Measurements from ENCODE around the gene LETM1. TPM values are rescaled to one million over a fixed set of nuclear protein-coding genes. Genes with fewer than 3 reads are reported as not detected.

LETM1 gene
- total and polyA plus RNA-seq, 2 of the 13 experiments (the other 11 are each of a cell fraction or from before 2014, with no cell fraction given): 9.7 to 41.6 TPM

DNA sequence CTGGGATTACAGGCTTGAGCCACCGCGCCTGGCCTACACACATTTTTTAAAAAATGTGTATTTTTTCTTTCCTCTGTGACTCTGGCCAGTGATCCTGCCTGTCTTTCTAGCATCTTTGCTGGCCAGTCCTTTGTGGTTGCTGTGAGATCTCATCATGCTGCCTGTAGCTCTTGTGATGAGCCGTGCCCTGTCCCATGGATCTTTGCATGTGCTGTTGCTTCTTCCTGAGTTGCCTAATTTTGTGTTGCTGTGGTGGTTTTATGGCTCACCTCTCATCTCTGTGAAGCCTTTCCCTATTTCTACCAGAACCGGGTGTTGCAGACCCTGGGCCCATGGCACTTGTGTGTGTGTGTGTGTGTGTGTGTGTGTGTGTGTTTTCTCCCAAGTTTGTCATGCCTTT is 23.5 kb upstream of the LETM1 start:
- peaks cover 91% of the 10 kb centered on the region for H3K79me2 ChIP-seq (ENCODE audit: insufficient read depth, low read length)
- POLR2A ChIA-PET: no interaction called here

GRCh38 chr4:1874201-1874600 is 18.2 kb upstream of the LETM1 start:
- Histone ChIP-seq H3K4me2 (ENCODE audit: low read depth, low read length) (peak overlapping the region; percentile 67), H3K4me3 (replicated peaks in 1 of 3; ENCODE audit: insufficient read depth in 1 of 3, low read depth in 2 of 3, low read length in 3 of 3) (peak overlapping the region in 1 of 3 experiments; percentile 92; a peak in 1 of 6 replicates), H3K4me1 (ENCODE audit: insufficient read depth, low read length) (peaks cover 70% of the 10 kb centered on the region), H3K36me3 (replicated peaks in 1 of 2; ENCODE audit: control insufficient read depth in 1 of 2, insufficient read depth in 2 of 2, low read length in 2 of 2) (no peaks in the 10 kb centered on the region), H3K27me3 (ENCODE audit: control insufficient read depth in 1 of 2, insufficient read depth in 2 of 2, low read length in 2 of 2) (no peaks in the 10 kb centered on the region), H3K9ac (ENCODE audit: insufficient read depth, low read depth, low read length) (peak overlapping the region; percentile 13; the same call in 1 of the 2 replicates), H3K9me3 (ENCODE audit: low read length) (no peaks in the 10 kb centered on the region), H3K79me2 (ENCODE audit: insufficient read depth, low read length) (peaks cover 67% of the 10 kb centered on the region), H3K27ac (ENCODE audit: extremely low read length, insufficient read depth, low read length) (peak overlapping the region; percentile 16), H2AFZ (ENCODE audit: low read length) (no peak overlapping the region), H4K20me1 (ENCODE audit: insufficient read depth, low read length) (peaks cover 25% of the 10 kb centered on the region)
- in situ Hi-C loops (cut with HindIII; ENCODE audit: extremely low pct_ligation_motif_present, low pct_unique_long_range_greater_than_20kb) (no loop called here), intact Hi-C loops (cut with micrococcal nuclease; ENCODE audit: unreplicated experiment) (no loop called here)
- no peak for ATAC-seq
- TF ChIP-seq ZNF652 (CRISPR knock-in tag; IDR thresholded peaks at IDR 0.05; ENCODE audit: borderline replicate concordance, low read depth): peak; percentile 56; the same call in 1 of the 2 replicates
- TF ChIP-seq, protein P1, sequence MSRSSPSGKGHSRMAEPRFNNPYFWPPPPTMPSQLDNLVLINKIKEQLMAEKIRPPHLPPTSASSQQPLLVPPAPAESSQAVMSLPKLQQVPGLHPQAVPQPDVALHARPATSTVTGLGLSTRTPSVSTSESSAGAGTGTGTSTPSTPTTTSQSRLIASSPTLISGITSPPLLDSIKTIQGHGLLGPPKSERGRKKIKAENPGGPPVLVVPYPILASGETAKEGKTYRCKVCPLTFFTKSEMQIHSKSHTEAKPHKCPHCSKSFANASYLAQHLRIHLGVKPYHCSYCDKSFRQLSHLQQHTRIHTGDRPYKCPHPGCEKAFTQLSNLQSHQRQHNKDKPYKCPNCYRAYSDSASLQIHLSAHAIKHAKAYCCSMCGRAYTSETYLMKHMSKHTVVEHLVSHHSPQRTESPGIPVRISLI (CRISPR knock-in tag; IDR thresholded peaks at IDR 0.05; ENCODE audit: borderline replicate concordance): no peak
- POLR2A ChIA-PET: interaction anchor here (1.3 to 2.0 kb wide), 2 partner anchors 10 to 28 kb away, joined by 3 to 4 read pairs; no protein-coding TSS in a partner anchor
- no peak for FAIRE-seq
- WGBS (ENCODE audit: low lambda C conversion rate): 75% methylated on average over 3 of the region's 3 CpGs
- CTCF ChIA-PET (ENCODE audit: low intra/inter-chr PET ratio, low total read pairs): no interaction called here
- no TSS peak for BruUV-seq (replicated peaks)
- no peak for DNase-seq (ENCODE audit: low spot score)

More for the DNA sequence above, 23.5 kb upstream of the LETM1 start:
- CTCF ChIA-PET (ENCODE audit: low intra/inter-chr PET ratio, low total read pairs): no interaction called here
- ATAC-seq (no peak), DNase-seq (ENCODE audit: low spot score) (no peak), FAIRE-seq (no peak)
- BruUV-seq (replicated peaks): no TSS peak
- Histone ChIP-seq H3K27me3 (ENCODE audit: control insufficient read depth in 1 of 2, insufficient read depth in 2 of 2, low read length in 2 of 2) (no peaks in the 10 kb centered on the region), H3K27ac (ENCODE audit: extremely low read length, insufficient read depth, low read length) (no peak overlapping the region), H2AFZ (ENCODE audit: low read length) (no peak overlapping the region), H3K4me2 (ENCODE audit: low read depth, low read length) (no peak overlapping the region), H3K9me3 (ENCODE audit: low read length) (no peaks in the 10 kb centered on the region), H4K20me1 (ENCODE audit: insufficient read depth, low read length) (peaks cover 52% of the 10 kb centered on the region), H3K4me1 (ENCODE audit: insufficient read depth, low read length) (peaks cover 69% of the 10 kb centered on the region), H3K4me3 (replicated peaks in 1 of 3; ENCODE audit: insufficient read depth in 1 of 3, low read depth in 2 of 3, low read length in 3 of 3) (no peak overlapping the region), H3K36me3 (replicated peaks in 1 of 2; ENCODE audit: control insufficient read depth in 1 of 2, insufficient read depth in 2 of 2, low read length in 2 of 2) (peaks cover 0 to 1% of the 10 kb centered on the region in 2 experiments; a peak in 1 of 5 replicates), H3K9ac (ENCODE audit: insufficient read depth, low read depth, low read length) (no peak overlapping the region)
- TF ChIP-seq TBP (CRISPR knock-in tag; IDR thresholded peaks at IDR 0.05) (no peak), ZNF260 (CRISPR knock-in tag; IDR thresholded peaks at IDR 0.05; ENCODE audit: borderline replicate concordance, low read depth) (no peak), ZNF660 (CRISPR knock-in tag; IDR thresholded peaks at IDR 0.05; ENCODE audit: borderline replicate concordance, low read depth) (no peak), ZBTB1 (CRISPR knock-in tag; IDR thresholded peaks at IDR 0.05; ENCODE audit: borderline replicate concordance) (no peak), SUZ12 (IDR thresholded peaks at IDR 0.05; ENCODE audit: low read depth, low read length) (no peak), ZNF335 (CRISPR knock-in tag; IDR thresholded peaks at IDR 0.05) (no peak), ZNF772 (CRISPR knock-in tag; IDR thresholded peaks at IDR 0.05) (no peak)
- TF ChIP-seq, protein P2, sequence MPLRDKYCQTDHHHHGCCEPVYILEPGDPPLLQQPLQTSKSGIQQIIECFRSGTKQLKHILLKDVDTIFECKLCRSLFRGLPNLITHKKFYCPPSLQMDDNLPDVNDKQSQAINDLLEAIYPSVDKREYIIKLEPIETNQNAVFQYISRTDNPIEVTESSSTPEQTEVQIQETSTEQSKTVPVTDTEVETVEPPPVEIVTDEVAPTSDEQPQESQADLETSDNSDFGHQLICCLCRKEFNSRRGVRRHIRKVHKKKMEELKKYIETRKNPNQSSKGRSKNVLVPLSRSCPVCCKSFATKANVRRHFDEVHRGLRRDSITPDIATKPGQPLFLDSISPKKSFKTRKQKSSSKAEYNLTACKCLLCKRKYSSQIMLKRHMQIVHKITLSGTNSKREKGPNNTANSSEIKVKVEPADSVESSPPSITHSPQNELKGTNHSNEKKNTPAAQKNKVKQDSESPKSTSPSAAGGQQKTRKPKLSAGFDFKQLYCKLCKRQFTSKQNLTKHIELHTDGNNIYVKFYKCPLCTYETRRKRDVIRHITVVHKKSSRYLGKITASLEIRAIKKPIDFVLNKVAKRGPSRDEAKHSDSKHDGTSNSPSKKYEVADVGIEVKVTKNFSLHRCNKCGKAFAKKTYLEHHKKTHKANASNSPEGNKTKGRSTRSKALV (CRISPR knock-in tag; IDR thresholded peaks at IDR 0.05): no peak
- WGBS (ENCODE audit: low lambda C conversion rate): 100% methylated on average over 4 of the region's 4 CpGs
- intact Hi-C loops (cut with micrococcal nuclease; ENCODE audit: unreplicated experiment) (no loop called here), in situ Hi-C loops (cut with HindIII; ENCODE audit: extremely low pct_ligation_motif_present, low pct_unique_long_range_greater_than_20kb) (no loop called here)
